Right renal pelvis (tissue), 4 donors: ENCODE results near the gene INPP5A. TPM values are rescaled to one million over a fixed set of nuclear protein-coding genes. Genes with fewer than 3 reads are reported as not detected.
"Not testable (repeated sequence)": the region's sequence is repeated elsewhere in the genome, so short reads cannot be mapped to it uniquely, and the experiment has no call there.

Experiments used
- DNase-seq, 4 donors: peaks; one replicate each; pipeline ENCODE4 v3.0.0-alpha.2; 2013; ENCODE audit warnings: low read depth in 4 of 4, low spot score in 3 of 4, missing footprints in 1 of 4
- polyA plus RNA-seq, 4 donors: library from polyadenylated mRNA; unstranded; fragments of 120-200 nt; gene quantifications; one replicate each; pipeline ENCODE4 v1.2.1, GENCODE V29; 2013; ENCODE audit not compliant: insufficient read length in 4 of 4

INPP5A gene
- polyA plus RNA-seq, 4 donors, result 32.2 to 39.1 (median 36.2) TPM

DNA sequence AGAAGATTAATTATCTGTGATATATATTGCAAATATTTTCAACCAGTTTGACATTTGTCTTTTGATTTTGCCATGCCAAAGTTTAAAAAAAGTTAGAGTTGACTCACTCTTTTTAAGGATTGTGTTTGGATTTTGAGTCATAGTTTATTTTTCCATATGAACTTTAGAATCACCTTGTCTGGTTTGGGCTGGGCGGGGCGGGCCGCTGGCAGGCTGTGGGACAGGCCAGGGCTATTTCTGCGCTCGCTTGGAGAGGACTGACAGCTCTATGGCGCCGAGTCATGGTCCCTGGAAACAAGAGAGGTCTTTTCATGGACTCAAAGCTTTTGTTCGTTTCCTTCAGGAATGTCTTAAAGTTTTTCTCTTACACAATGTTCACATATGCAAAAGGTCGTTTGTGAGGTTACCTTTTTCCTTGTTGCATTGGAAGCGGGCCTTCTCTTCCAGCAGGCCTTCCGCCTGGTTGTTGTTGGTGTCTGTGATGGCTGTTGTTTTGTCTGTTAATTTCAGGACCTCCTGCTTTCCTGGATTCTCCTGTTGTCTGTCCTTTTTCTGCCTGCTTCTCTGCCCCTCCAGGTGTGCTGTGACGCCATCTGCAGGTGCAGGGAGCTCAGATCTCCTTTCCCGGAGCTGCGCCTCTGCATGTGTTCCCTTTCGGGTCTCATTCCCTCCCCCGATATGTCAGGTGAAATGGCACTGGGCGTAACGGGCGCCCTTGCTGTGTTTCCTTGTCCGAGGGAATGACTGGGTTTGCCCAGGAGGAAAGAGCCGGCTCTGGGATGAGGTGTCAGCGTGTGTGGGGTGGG lies 53.8 kb downstream of the INPP5A start:
- DNase-seq, result no peak

DNA sequence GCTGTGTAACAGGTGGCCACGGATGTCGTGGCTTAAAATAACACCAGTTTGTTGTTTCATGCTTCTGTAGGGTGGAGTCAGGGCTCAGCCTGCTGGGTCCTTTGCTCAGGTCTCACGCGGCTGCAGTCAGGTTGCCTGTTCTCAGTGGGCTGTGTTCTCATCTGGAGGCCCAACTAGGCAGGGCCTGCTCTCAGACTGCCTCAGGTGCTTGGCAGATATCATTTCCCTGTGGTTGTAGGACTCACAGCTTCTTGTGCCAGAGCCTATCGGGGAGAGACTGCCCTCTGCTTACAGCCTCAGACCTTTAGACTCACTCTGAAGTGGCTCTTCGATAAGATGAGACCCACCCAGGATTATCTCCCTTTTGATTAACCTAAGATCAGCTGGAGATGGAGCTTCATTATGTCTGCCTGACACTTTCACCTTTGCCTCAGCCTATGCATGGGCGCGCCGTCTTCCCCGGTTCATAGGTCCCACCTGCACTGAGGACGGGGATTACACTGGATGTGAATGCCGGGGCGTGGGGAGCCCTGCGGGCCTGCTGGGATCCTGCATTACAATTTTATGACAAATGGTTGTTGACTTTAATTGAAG lies 55.3 kb downstream of the INPP5A start:
- no peak for DNase-seq

DNA sequence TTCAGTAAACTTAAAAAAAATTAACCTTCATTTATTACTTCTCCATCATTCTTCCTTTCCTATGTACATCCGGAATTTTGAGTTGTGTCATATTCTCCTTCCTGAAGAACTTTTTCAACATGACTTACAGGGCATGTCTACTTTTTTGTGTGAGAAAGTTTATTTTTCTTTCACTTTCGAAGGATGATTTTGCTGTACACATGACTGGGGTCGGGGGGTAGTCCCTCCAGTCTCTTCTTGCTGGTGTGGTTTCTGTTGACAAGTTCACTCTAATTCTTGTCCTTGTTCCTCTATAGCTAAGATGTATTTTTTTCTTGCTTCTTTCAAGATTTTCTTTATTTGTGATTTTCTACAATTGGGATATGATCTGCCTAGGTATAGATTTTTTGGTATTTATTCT lies 55.8 kb downstream of the INPP5A start:
- DNase-seq, result no peak

DNA sequence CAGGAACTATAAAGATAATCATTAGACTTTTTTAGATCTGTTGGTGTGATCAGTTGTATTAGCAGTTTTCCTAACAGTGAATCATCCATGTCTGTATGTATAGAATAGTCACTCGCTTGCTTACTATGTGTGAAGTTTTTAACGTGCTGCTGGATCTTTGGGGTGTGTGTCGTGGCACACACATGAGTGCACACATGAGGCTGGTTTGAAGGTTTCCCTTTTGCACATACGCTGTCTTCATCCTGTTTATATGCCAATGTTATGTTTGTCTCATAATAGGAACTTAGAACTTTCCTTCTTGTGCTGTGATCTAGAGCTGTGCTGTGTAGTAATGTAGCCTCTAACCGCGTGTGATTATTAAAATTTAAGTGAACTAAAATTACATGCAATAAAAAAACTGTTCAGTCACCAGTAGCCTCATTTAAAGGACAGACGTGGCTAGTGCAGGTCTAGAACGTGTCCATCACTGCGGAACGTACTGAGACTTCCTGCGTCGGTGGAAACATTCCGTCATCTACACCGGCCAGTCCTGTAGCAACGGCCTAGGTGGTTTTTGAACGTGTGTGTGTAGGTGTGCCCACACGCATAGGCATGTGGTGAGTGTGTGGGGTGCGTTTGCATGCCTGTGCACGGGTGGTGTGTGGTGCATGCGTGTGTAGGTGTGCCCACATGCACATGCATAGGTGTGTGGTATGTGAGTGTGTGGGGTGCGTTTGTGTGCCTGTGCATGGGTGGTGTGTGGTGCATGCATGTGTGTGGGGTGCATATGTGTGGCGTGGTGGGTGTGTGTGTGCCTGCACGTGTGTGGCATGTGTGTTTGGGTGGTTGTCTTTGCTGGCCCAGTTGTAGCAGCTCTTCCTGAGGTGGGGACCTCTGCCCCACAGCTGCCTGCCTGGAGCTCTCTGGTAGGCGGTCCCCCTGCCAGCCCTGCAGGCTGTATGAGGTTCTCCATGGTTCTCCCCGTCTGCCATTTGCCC lies 56.6 kb downstream of the INPP5A start:
- DNase-seq, result no peak

DNA sequence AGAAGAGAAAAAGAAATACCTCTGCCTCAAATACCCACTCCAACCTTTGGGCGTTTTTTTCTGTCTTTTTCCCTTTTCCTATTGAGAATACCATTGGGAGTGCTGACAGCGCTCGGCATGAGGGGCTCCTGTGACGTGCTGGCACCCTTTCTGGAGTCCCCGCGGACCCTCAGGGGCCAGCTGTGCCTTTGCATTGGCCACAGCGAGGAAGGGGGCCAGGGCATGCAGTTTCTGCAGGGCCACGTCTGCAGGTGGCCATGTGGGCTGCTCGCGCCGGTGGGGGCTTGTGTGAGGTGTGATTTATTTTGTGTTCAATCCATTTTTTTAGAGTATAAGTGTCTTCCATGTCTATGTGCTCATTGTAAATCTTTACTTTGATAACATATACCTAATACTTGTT lies 57.4 kb downstream of the INPP5A start:
- DNase-seq, result no peak

DNA sequence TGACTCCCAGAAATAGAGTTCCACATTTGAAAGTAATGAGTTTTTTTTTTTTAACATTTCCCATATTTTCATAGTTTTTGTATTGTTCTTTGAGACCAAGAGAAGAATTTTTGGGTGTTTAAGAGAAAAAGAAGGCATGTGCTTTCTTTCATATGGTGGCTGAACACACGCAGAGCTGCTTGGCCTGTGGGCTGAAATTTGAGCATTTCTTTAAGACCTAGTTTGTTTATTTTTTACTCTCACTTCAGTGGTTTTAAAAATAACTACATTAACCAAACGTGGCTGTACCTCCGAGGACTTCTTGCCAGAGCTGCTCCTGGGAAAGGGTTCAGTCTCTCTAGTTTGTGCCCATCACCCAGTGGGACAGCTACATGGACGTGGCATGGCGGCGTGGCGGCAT lies 58.3 kb downstream of the INPP5A start:
- no peak for DNase-seq

DNA sequence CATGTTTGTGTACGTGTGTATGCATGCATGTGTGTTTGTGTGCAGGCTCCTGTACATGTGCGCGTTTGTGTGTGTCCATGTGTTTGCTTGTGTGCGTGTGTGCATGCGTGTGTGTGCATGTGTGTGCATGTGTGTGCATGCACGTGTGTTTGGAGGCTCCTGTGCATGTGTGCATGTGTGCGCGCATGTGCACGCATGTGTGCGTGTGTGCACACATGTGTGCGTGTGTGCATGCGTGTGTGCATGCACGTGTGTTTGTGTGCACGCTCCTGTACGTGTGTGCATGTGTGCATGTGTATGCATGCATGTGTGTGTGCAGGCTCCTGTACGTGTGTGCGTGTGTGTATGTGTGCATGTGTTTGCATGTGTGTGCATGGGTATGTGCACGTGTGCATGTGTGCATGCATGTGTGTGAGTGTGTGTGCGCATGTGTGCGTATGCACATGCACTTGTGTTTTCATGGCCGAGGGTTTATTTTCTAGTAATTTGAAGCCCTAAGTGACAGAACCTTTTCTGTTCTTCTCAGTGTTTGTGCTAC lies 59.2 kb downstream of the INPP5A start:
- DNase-seq, result no peak

DNA sequence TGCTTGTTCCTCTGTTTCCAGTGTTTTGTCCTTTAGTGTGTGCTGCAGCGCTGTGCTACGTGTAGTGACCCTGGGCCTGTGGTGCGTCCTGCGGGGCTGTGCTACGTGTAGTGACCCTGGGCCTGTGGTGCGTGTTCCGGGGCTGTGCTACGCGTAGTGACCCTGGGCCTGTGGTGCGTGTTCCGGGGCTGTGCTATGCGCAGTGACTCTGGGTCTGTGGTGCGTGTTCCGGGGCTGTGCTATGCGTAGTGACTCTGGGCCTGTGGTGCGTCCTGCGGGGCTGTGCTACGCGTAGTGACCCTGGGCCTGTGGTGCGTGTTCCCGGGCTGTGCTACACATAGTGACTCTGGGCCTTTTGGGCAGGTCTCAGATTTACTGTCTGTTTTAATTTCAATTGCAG lies 60.1 kb downstream of the INPP5A start:
- no peak for DNase-seq

DNA sequence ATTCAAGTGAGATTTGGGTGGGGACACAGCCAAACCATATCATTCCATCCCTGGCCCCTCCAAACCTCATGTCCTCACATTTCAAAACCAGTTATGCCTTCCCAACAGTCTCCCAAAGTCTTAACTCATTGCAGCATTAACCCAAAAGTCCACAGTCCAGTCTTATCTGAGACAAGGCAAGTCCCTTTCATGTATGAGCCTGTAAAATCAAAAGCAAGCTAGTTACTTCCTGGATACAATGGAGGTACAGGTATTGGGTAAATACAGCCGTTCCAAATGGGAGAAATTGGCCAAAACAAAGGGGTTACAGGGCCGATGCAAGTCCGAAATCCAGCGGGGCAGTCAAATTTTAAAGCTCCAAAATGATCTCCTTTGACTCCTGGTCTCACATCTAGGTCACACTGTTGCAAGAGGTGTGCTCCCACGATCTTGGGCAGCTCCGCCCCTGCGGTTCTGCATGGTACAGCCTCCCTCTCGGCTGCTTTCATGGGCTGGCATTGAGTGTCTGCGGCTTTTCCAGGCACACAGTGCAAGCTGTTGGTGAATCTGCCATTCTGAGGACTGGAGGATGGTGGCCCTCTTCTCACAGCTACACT lies 61.5 kb downstream of the INPP5A start:
- not testable (repeated sequence) for DNase-seq

DNA sequence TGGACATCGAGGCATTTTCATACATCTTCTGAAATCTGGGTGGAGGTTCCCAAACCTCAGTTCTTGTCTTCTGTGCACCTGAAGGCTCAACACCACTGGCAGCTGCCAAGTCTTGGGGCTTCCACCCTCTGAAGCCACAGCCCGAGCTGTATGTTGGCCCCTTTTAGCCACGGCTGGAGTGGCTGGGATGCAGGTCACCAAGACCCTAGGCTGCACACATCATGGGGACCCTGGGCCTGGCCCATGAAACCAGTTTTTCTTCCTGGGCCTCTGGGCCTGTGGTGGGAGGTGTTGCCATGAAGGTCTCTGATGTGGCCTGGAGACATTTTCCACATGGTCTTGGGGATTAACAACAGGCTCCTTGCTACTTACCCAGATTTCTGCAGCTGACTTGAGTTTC lies 62.1 kb downstream of the INPP5A start:
- DNase-seq, result no peak

DNA sequence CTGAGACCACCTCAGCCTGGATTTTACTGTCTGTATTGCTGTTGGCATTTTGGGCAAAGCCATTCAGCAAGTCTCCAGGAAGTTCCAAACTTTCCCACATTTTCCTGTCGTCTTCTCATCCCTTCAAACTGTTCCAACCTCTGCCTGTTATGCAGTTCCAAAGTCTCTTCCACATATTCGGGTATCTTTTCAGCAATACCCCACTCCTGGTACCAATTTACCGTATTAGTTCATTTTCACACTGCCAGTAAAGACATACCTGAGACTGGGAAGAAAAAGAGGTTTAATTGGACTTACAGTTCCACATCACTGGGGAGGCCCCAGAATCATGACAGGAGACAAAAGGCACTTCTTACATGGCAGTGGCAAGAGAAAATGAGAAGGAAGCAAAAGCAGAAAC lies 62.8 kb downstream of the INPP5A start:
- DNase-seq, result no peak

DNA sequence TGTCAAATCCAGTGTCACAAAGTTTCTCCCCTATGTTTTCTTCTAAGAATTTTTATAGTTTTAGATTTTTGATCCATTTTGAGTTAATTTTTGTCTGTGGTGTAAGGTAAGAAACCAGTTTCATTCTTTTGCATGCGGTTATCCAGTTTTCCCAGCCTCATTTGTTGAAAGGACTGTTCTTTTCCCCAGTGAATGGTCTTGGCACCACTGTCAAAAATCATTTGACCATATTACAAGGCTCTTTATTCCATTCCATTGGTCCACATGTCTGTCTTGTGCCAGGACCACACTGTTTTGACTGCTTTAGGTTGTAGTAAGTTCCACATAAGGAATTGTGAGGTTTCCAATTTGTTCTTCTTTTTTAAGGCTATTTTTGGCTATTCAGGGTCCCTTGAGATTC lies 64.0 kb downstream of the INPP5A start:
- no peak for DNase-seq

DNA sequence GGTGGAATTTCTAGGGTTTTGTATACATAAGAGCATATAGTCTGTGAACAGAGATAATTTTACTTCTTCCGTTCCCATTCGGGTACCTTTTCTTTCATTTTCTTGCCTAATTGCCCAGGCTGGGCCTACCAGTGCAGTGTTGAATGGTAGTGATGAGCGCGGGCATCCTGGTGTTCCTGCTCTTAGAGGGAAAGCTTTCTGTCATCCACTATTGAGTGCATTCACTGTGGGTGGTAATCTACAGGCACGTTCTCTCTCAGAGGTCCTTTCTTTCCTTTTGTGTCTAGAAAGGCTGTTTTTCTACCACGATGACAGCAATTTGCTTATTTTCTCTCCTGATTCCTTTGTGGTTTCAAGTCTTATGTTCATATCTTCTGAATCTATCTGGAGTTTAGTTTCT lies 65.0 kb downstream of the INPP5A start:
- DNase-seq, result no peak

DNA sequence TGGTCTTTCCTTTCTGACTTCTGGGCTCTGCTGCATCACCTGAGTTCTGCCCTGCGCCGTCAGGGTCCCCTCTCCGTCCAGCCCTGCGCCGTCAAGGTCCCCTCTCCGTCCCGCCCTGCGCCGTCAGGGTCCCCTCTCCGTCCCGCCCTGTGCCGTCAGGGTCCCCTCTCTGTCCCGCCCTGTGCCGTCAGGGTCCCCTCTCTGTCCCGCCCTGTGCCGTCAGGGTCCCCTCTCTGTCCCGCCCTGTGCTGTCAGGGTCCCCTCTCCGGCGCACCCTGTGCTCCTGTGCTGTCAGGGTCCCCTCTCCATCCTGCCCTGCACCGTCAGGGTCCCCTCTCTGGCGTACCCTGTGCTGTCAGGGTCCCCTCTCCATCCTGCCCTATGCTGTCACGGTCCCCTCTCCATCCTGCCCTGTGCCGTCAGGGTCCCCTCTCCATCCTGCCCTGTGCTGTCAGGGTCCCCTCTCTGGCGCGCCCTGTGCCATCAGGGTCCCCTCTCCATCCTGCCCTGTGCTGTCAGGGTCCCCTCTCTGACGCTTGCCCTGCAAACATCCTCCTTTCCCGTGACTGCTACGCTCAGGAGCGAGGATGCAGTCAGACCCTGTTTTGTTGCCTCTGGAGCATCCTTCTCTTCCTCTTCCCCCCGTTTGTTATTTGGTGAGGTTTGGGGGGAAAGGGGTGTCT lies 66.4 kb downstream of the INPP5A start:
- DNase-seq, result no peak

DNA sequence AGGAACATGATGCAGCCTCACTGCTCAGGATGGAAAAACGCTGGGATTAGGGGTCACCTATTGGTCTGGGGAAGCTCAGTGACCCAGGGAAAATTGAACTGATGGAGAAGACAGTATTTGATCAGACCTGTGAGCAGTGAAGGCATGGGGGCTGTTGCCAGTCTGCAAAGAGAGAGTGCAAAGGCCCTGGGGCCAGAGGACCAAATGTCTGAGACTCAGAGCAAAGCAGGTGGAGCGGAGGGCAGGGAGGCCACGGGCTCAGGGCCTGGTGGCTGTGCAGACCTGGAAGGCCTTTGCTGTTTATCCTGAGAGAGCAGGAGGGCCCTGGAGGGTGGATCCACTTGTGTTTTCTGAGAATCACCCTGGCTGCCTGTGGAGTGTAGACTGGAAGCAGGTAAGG lies 67.1 kb downstream of the INPP5A start:
- no peak for DNase-seq

DNA sequence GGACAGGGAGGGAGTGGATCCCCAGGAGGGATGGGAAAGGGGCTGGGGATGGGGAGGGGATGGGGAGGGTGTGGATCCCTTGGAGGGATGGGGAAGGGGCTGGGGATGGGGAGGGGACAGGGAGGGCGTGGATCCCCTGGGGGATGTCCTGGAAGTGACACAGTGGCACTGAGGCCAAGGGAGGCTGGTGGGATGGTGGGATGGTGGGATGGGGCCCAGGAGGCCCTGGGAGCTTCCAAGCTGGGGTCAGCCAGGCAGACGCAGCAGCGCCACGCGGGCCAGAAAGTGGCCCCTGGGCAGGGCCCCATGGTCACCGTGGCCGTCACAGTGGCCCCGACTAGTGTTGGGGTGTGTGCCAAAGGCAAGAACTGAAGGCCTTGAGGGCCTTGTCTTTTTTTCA lies 67.8 kb downstream of the INPP5A start:
- DNase-seq, result no peak

DNA sequence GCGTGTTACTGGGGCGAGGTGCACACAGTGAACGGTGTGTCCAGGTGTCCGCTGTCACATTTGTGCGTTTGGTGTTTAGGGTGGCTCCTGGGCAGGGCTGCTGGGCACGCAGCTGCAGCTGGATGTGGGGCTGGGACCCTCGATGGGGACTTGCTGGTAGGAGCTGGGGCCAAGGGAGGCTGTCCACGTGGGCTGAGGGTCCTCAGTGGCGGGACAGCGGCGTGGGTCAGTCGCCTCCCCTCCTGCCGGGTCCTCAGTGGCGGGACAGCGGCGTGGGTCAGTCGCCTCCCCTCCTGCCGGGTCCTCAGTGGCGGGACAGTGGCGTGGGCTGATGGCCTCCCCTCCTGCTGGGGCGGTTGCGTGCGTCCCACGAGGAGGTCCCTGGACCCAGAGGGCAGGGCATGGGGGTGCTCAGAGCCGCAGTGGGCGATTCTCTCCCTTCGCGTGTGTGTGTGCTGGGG lies 68.5 kb downstream of the INPP5A start:
- no peak for DNase-seq

DNA sequence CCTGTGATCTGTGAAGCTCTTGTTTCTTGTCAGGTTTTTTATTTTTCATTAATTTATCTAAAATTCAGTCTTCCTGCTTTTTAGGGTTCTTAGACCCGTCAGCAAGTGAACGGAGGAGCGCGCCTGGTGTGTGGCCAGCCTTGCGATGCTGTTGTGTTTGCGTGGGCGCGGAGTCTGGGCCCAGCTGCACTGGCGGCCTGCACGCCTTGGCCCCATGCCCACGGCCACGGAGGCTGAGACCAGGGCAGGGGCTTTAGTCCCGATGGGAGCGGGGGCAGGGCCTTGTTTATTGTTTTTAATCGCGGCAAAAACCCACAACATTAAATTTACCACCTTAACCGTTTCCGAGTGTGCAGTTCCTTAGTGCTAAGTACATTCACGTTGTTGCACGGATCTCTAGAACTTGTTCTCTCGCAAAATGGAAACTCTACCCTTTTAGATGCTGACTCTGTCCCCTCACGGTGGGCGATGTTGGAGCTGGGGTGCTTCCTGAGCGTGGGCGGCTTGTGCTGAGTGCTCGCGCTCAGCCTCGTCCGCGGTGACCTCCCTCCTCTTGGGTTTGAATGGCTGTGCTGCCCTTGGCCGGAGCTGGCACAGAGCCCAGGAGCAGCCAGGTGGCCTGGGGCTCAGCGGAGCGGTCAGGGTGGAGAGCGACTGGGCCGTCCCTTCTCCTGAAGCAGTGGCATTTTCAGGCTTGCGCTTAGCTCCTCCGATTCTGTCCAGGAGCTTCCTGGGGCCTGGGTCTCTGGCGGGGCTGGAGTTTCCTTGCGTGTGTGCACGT lies 69.1 kb downstream of the INPP5A start:
- no peak for DNase-seq

DNA sequence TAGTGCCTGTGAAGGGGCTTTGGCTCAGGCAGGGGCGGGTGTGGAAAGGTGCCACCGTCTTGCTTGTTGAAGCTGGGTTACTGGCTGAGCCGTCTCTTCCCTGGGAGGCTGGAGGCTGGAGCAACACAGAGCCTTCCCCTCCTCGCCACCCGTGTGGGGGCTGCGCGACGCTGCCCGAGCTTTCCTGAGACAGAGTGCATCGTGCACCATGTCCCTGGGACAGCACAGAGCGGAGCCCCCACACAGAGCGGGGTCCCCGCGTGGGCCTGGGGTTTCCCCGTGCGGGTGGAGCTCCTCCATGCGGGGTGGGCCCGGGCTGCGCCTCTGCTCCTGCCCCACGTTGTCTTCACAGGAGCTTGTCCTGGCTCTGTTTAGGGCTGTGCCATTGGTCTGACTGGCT lies 69.9 kb downstream of the INPP5A start:
- no peak for DNase-seq
